Parathyroid adenoma (tissue), 2 donors: ENCODE data around the gene MSX1.
A peak's percentile ranks its signal among the peaks of the same experiment; 100 is the strongest.

Source experiments
- H2AFZ ChIP-seq: fragments of 300-600 bp; sonication (generic); one replicate; pipeline ENCODE4 v1.7.0; 2017; ENCODE audit warnings: antibody characterized with exemption, mild to moderate bottlenecking
- H3K27ac ChIP-seq: fragments of 300-600 bp; sonication (generic); one replicate; pipeline ENCODE4 v1.7.0; 2017
- H3K27me3 ChIP-seq: fragments of 300-600 bp; sonication (generic); one replicate; pipeline ENCODE4 v1.7.0; 2017; ENCODE audit warnings: low read length; ENCODE audit not compliant: control insufficient read depth, insufficient read depth
- H3K36me3 ChIP-seq: fragments of 300-600 bp; sonication (generic); one replicate; pipeline ENCODE4 v1.7.0; 2017; ENCODE audit warnings: low read length; ENCODE audit not compliant: control insufficient read depth, insufficient read depth
- H3K4me1 ChIP-seq: fragments of 300-600 bp; sonication (generic); one replicate; pipeline ENCODE4 v1.7.0; 2017; ENCODE audit warnings: control low read depth
- H3K4me2 ChIP-seq: fragments of 300-600 bp; sonication (generic); one replicate; pipeline ENCODE4 v1.7.0; 2017; ENCODE audit warnings: low read length
- H3K4me3 ChIP-seq: fragments of 300-600 bp; sonication (generic); one replicate; pipeline ENCODE4 v1.7.0; 2017; ENCODE audit warnings: low read depth, low read length
- H3K79me2 ChIP-seq: fragments of 300-600 bp; sonication (generic); one replicate; pipeline ENCODE4 v1.7.0; 2017; ENCODE audit warnings: control low read depth
- H3K9ac ChIP-seq: fragments of 300-600 bp; sonication (generic); one replicate; pipeline ENCODE4 v1.7.0; 2017; ENCODE audit warnings: mild to moderate bottlenecking
- H3K9me3 ChIP-seq: fragments of 300-600 bp; sonication (generic); one replicate; pipeline ENCODE4 v1.7.0; 2017; ENCODE audit warnings: low read length; ENCODE audit not compliant: control insufficient read depth
- TF ChIP-seq, protein P1 (sequence below): fragments of 300-600 bp; sonication (generic); IDR thresholded peaks from one replicate; pipeline ENCODE4 v1.7.0; 2017; ENCODE audit warnings: antibody characterized with exemption, mild to moderate bottlenecking
- donor health status: primary hyperparathyroidism.

Gene MSX1

DNA sequence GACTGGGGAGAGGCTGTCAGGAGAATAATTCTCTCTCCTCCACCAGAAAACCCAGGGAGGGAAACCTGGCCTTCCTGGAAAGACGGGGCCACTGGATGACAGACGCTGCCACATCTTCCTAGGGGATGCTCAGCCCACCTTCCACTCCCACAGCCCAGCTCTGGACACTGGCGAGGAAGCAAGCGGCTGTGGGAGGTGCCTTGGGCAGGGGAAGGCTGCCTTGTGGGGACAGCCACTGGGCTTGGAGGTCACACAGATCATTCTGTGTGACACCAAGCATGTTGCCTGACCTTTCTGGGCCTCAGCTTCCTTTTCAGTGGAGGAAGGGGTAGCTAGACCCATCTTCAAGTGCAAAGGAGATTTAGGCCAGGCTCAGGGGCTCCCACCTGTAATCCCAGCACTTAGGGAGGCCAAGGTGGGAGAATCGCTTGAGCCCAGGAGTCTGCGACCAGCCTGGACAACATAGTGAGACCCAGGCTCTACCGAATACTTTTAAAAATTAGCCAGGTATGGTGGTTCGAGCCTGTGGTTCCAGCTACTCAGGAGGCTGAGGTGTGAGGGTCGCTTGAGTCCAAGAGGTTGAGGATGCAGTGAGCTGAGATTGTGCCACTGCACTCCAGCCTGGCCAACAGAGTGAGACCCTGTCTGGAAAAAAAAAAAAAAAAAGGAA lies 9.8 kb upstream of the MSX1 start:
- Histone ChIP-seq H2AFZ (no peak overlapping the region), H3K4me1 (no peaks in the 10 kb centered on the region), H3K27me3 (peaks cover 4% of the 10 kb centered on the region), H3K79me2 (no peaks in the 10 kb centered on the region), H3K4me2 (no peak overlapping the region), H3K9me3 (no peaks in the 10 kb centered on the region), H3K27ac (no peak overlapping the region), H3K4me3 (no peak overlapping the region), H3K9ac (no peak overlapping the region), H3K36me3 (no peaks in the 10 kb centered on the region)
- TF ChIP-seq, protein P1, sequence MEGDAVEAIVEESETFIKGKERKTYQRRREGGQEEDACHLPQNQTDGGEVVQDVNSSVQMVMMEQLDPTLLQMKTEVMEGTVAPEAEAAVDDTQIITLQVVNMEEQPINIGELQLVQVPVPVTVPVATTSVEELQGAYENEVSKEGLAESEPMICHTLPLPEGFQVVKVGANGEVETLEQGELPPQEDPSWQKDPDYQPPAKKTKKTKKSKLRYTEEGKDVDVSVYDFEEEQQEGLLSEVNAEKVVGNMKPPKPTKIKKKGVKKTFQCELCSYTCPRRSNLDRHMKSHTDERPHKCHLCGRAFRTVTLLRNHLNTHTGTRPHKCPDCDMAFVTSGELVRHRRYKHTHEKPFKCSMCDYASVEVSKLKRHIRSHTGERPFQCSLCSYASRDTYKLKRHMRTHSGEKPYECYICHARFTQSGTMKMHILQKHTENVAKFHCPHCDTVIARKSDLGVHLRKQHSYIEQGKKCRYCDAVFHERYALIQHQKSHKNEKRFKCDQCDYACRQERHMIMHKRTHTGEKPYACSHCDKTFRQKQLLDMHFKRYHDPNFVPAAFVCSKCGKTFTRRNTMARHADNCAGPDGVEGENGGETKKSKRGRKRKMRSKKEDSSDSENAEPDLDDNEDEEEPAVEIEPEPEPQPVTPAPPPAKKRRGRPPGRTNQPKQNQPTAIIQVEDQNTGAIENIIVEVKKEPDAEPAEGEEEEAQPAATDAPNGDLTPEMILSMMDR = no peak

DNA sequence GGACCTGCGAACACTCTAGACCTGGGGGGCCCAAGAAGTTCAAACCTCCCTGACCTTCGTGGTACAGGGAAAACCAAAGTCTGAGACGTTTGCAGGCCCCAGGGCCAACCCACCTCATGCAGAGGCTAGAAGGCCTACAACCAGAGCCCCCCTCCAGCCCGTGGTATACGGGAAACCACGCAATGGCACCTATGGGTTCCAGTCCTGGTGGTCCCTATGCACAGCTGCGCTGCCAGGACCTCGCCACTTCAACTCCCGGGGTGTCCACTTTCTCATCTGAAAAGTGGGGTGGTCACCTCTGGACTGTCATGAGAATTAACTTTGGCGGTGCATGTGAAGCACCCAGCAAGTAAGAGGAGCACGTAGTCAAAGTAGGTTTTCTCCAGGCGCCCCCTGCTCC lies 8.4 kb upstream of the MSX1 start:
- H3K27ac ChIP-seq = no peak overlapping the region
- no peak overlapping the region for H3K4me3 ChIP-seq
- H3K4me2 ChIP-seq = no peak overlapping the region
- no peak overlapping the region for H2AFZ ChIP-seq
- TF ChIP-seq, protein P1 = no peak
- H3K9ac ChIP-seq = no peak overlapping the region
- peaks cover 7% of the 10 kb centered on the region for H3K27me3 ChIP-seq
- no peaks in the 10 kb centered on the region for H3K4me1 ChIP-seq
- no peaks in the 10 kb centered on the region for H3K79me2 ChIP-seq
- H3K36me3 ChIP-seq = no peaks in the 10 kb centered on the region
- H3K9me3 ChIP-seq = no peaks in the 10 kb centered on the region

DNA sequence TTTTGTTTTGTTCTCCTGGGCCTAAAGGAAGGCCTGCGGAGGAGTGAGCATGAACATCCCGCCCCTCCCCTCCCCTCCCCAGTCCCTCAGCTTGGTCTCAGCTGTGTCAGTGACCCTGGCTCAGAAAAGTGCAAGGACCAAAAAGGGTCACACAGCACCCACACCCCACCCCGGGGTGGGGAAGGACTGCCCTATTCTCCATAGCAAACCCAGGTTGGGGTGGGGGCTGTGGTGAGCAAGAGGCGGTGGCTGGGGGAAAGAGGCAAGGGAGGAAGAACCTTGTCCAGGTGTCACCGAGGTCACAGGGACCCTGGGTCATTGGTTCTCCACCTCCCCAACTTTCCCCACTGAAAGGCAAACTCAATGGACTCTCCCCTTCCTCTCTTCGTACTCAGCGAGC lies 7.6 kb upstream of the MSX1 start:
- Histone ChIP-seq H3K4me3 (no peak overlapping the region), H3K27ac (no peak overlapping the region), H2AFZ (no peak overlapping the region), H3K36me3 (no peaks in the 10 kb centered on the region), H3K9me3 (no peaks in the 10 kb centered on the region), H3K4me2 (no peak overlapping the region), H3K9ac (no peak overlapping the region), H3K4me1 (no peaks in the 10 kb centered on the region), H3K79me2 (no peaks in the 10 kb centered on the region), H3K27me3 (peaks cover 13% of the 10 kb centered on the region)
- TF ChIP-seq, protein P1 = no peak

DNA sequence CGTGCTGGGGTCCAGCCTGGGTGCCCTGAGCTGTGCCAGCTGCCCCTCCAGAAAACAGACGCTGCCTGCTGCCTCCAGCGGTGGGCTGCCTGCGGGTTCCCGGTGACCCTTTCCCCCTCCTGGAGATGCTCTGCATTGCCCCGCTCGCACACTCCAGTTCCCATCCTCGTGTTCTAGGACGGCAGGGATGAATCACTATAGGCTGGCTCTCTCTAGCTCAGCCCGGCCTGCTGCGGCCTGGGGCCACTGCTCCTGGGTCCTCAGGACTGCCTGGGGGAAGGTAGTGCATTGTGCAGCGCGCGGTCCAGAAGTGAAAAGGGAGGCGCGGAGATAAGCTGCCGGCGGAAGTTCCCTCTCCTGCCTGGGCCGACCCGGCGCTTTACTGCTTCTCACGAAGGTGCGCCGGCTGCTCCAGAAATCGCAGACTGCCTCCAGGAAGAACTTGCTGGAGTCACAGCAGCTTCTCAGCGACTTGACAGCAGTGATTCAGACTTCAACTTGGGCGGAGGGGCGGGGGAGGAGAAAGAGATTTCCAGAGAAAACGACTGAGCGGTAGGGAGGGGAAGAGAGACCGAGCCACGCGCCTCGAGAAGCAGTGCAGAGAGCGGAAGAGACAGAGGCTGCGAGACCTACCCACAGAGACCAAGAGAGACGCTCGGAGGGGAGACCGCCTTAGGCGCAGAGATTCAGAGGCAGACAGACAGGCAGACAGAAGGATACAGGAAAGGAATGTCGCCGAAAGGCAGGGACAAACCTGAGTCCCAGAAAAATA lies 6.7 kb upstream of the MSX1 start:
- peaks cover 13% of the 10 kb centered on the region for H3K27me3 ChIP-seq
- H3K4me1 ChIP-seq = no peaks in the 10 kb centered on the region
- no peaks in the 10 kb centered on the region for H3K79me2 ChIP-seq
- H3K4me3 ChIP-seq = peak overlapping the region; percentile 41
- no peak overlapping the region for H3K9ac ChIP-seq
- no peaks in the 10 kb centered on the region for H3K36me3 ChIP-seq
- H3K9me3 ChIP-seq = no peaks in the 10 kb centered on the region
- no peak overlapping the region for H3K27ac ChIP-seq
- H2AFZ ChIP-seq = peak overlapping the region; percentile 68
- peak overlapping the region; percentile 88 for H3K4me2 ChIP-seq
- TF ChIP-seq, protein P1 = no peak
